Esophagus squamous epithelium (tissue), 5 donors: Measurements from ENCODE around the gene ANO10. TPM values are rescaled to one million over a fixed set of nuclear protein-coding genes. Genes with fewer than 3 reads are reported as not detected.

ENCODE experiments used
- DNase-seq: peaks from one replicate; lab custom pipeline; 2025; lab: John Stamatoyannopoulos, UW
- H3K27ac ChIP-seq, 4 donors: fragments of 200-600 bp; sonication (generic); one replicate each; pipeline ENCODE4 v1.5.1; 2016 to 2019; ENCODE audit warnings: mild to moderate bottlenecking in 1 of 4
- H3K27me3 ChIP-seq, 4 donors: fragments of 200-600 bp; sonication (generic); 1 replicate in 3 of 4; 2 replicates in 1 of 4; pipeline versions ENCODE4 v1.5.1 to v1.6.0; 2017 to 2021; ENCODE audit warnings: antibody characterized with exemption in 1 of 4
- H3K36me3 ChIP-seq, 3 donors: fragments of 200-600 bp; sonication (generic); one replicate each; pipeline ENCODE4 v1.5.1; 2016 to 2019
- H3K4me1 ChIP-seq, 3 donors: fragments of 200-600 bp; sonication (generic); one replicate each; pipeline ENCODE4 v1.5.1; 2017 to 2019
- H3K4me3 ChIP-seq, 4 donors: fragments of 200-600 bp; sonication (generic); 1 replicate in 3 of 4; 2 replicates in 1 of 4; pipeline ENCODE4 v1.5.1; 2016 to 2019; ENCODE audit warnings: mild to moderate bottlenecking in 2 of 4, moderate library complexity in 1 of 4
- H3K9me3 ChIP-seq, 3 donors: fragments of 200-600 bp; sonication (generic); one replicate each; pipeline ENCODE4 v1.5.1; 2016 to 2019
- CTCF ChIP-seq, 6 experiments: fragments of 450-650 bp in 4 of 6; fragments of 200-600 bp in 2 of 6; sonication (generic) in 2 of 6; IDR thresholded peaks; one replicate each; pipeline ENCODE4 v1.5.1; 2016 to 2019; ENCODE audit warnings: antibody characterized with exemption in 6 of 6, mild to moderate bottlenecking in 4 of 6, moderate library complexity in 4 of 6
- POLR2A ChIP-seq, 4 donors: fragments of 450-650 bp; IDR thresholded peaks; one replicate each; pipeline ENCODE4 v1.6.1; 2017; ENCODE audit warnings: antibody characterized with exemption in 4 of 4, mild to moderate bottlenecking in 4 of 4, moderate library complexity in 3 of 4
- WGBS, 2 donors: methylation state at CpG; one replicate each; pipeline ENCODE4 v1.1.5; 2018; 5-methylcytosine and 5-hydroxymethylcytosine counted together
- intact Hi-C: fragments of 100-400 bp; cut with DNase I; formaldehyde crosslinking; loops from one replicate; pipeline ENCODE4 v1.15.0; 2022
- total RNA-seq, 4 donors: library from RNA; depleted of rRNA; stranded (reverse); fragments of >200 nt; gene quantifications; one replicate each; pipeline ENCODE4 v1.1.0, GENCODE V29; 2016
- donor health status: DM: yes; HTN: yes; CAD: no.

The ANO10 gene
- total RNA-seq, 4 donors from 2014 or later = 18.5 to 22.3 (median 20.3) TPM

GRCh38 chr3:43400781-43401730 is 220.8 kb downstream of the ANO10 start:
- intact Hi-C loops = no loop called here

GRCh38 chr3:43400167-43400566 is 221.6 kb downstream of the ANO10 start:
- WGBS, 2 donors = 44 to 54% methylated on average over 1 of the region's 1 CpG
- no peaks in the 10 kb centered on the region for H3K27me3 ChIP-seq
- no peaks in the 10 kb centered on the region for H3K9me3 ChIP-seq

More at GRCh38 chr3:43400781-43401730, 220.8 kb downstream of the ANO10 start:
- Histone ChIP-seq H3K4me3 (no peak overlapping the region), H3K9me3 (no peaks in the 10 kb centered on the region), H3K27me3 (no peaks in the 10 kb centered on the region), H3K27ac (no peak overlapping the region), H3K36me3 (no peaks in the 10 kb centered on the region), H3K4me1 (peaks cover 0 to 5% (median 0%) of the 10 kb centered on the region in 3 donors)
- no peak for DNase-seq
- TF ChIP-seq POLR2A (IDR thresholded peaks at IDR 0.05) (no peak), CTCF (IDR thresholded peaks at IDR 0.05) (no peak)
- 86 to 91% methylated on average over 9 of the region's 9 CpGs for WGBS, 2 donors

GRCh38 chr3:43399034-43399433 is 222.8 kb downstream of the ANO10 start:
- no peaks in the 10 kb centered on the region for H3K27me3 ChIP-seq
- 50 to 55% methylated on average over 6 of the region's 6 CpGs for WGBS, 2 donors
- intact Hi-C loops = no loop called here
- TF ChIP-seq CTCF (IDR thresholded peaks at IDR 0.05) (no peak), POLR2A (IDR thresholded peaks at IDR 0.05) (no peak)
- DNase-seq = no peak
- no peaks in the 10 kb centered on the region for H3K9me3 ChIP-seq
- no peak overlapping the region for H3K4me3 ChIP-seq
- H3K36me3 ChIP-seq = no peaks in the 10 kb centered on the region
- H3K4me1 ChIP-seq = peaks cover 0 to 5% (median 0%) of the 10 kb centered on the region in 3 donors
- H3K27ac ChIP-seq = no peak overlapping the region

More at GRCh38 chr3:43400167-43400566, 221.6 kb downstream of the ANO10 start:
- no peaks in the 10 kb centered on the region for H3K36me3 ChIP-seq
- intact Hi-C loops = no loop called here
- no peak for TF ChIP-seq POLR2A (IDR thresholded peaks at IDR 0.05)
- TF ChIP-seq CTCF (IDR thresholded peaks at IDR 0.05) = no peak
- H3K4me3 ChIP-seq = no peak overlapping the region
- H3K27ac ChIP-seq = no peak overlapping the region
- DNase-seq = no peak
- peaks cover 0 to 5% (median 0%) of the 10 kb centered on the region in 3 donors for H3K4me1 ChIP-seq

- peak overlapping the region in 3 of 4 donors; percentile 24 to 56 (median 34) for H3K27ac ChIP-seq
- no peak for DNase-seq
- 38 to 42% methylated on average over 2 of the region's 2 CpGs for WGBS, 2 donors
These were observed 227.7 kb downstream of the ANO10 start for GRCh38 chr3:43394041-43394554.

More at GRCh38 chr3:43394041-43394554, 227.7 kb downstream of the ANO10 start:
- H3K9me3 ChIP-seq = no peaks in the 10 kb centered on the region
- H3K4me1 ChIP-seq = peaks cover 0 to 14% (median 4%) of the 10 kb centered on the region in 3 donors
- H3K27me3 ChIP-seq = no peaks in the 10 kb centered on the region
- intact Hi-C loops = no loop called here
- no peak for TF ChIP-seq CTCF (IDR thresholded peaks at IDR 0.05)
- no peak for TF ChIP-seq POLR2A (IDR thresholded peaks at IDR 0.05)
- H3K4me3 ChIP-seq = no peak overlapping the region
- no peaks in the 10 kb centered on the region for H3K36me3 ChIP-seq
